Measurements from ENCODE around the gene RTP4.

RTP4 gene

GRCh38 chr3:187325632-187326031 is 42.6 kb upstream of the RTP4 start:
- TF ChIP-seq CTCF (IDR thresholded peaks at IDR 0.05; ENCODE audit: extremely low read depth, missing control alignments), result no peak
- no peak for DNase-seq (ENCODE audit: low spot score)

- no peak for TF ChIP-seq CTCF (IDR thresholded peaks at IDR 0.05; ENCODE audit: extremely low read depth, missing control alignments)
- no peak for DNase-seq (ENCODE audit: low spot score)
These were observed 40.3 kb upstream of the RTP4 start for GRCh38 chr3:187327845-187328244.

GRCh38 chr3:187328691-187329090 is 39.5 kb upstream of the RTP4 start:
- TF ChIP-seq CTCF (IDR thresholded peaks at IDR 0.05; ENCODE audit: extremely low read depth, missing control alignments), result no peak
- no peak for DNase-seq (ENCODE audit: low spot score)

GRCh38 chr3:187334904-187335303 is 33.3 kb upstream of the RTP4 start:
- no peak for TF ChIP-seq CTCF (IDR thresholded peaks at IDR 0.05; ENCODE audit: extremely low read depth, missing control alignments)
- DNase-seq (ENCODE audit: low spot score), result no peak

GRCh38 chr3:187336322-187336721 is 31.9 kb upstream of the RTP4 start:
- no peak for DNase-seq (ENCODE audit: low spot score)
- no peak for TF ChIP-seq CTCF (IDR thresholded peaks at IDR 0.05; ENCODE audit: extremely low read depth, missing control alignments)

- DNase-seq (ENCODE audit: low spot score), result no peak
- no peak for TF ChIP-seq CTCF (IDR thresholded peaks at IDR 0.05; ENCODE audit: extremely low read depth, missing control alignments)
These were observed 27.6 kb upstream of the RTP4 start for GRCh38 chr3:187340578-187340977.

GRCh38 chr3:187342255-187342654 is 25.9 kb upstream of the RTP4 start:
- no peak for TF ChIP-seq CTCF (IDR thresholded peaks at IDR 0.05; ENCODE audit: extremely low read depth, missing control alignments)
- no peak for DNase-seq (ENCODE audit: low spot score)
